GM21619 (cell line): ENCODE data around the gene CXorf49.
"Not testable (repeated sequence)": the region's sequence is repeated elsewhere in the genome, so short reads cannot be mapped to it uniquely, and the experiment has no call there.

Source experiments
- ATAC-seq: cut with Tn5 transposase; IDR thresholded peaks from one replicate; pipeline ENCODE4 v1.9.1; 2021; ENCODE audit not compliant: unreplicated experiment

CXorf49 gene

DNA sequence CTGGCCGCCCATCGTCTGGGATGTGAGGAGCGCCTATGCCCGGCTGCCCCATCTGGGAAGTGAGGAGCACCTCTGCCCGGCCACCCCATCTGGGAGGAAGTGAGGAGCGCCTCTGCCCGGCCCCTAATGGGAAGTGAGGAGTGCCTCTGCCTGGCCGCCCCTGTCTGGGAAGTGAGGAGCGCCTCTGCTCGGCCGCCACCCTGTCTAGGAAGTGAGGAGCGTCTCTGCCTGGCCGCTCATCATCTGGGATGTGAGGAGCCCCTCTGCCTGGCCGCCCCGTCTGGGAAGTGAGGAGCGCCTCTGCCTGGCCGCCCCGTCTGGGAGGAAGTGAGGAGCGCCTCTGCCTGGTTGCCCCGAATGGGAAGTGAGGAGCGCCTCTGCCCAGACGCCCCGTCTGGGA lies 42.4 kb downstream of the CXorf49 start:
- ATAC-seq = not testable (repeated sequence)

DNA sequence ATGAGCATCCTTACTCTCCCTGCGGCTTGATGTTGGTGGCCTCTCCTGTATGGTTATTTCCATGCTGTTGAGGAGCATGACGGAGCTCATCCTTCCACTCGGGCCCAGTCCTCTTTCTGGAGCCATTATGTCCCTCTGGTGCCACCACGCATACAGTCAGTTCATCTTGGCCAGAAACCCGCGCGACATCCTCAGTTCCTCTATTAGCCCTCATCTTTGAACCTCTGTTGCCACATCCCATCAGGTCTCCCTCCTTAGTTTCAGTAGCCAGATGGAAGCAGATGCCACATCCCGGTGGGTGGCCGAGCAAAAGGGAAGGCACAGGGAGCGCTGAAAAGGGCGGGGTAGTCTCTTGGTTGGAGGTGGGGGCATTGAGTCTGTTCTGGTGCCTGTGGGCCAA lies 46.1 kb downstream of the CXorf49 start:
- ATAC-seq = no peak

DNA sequence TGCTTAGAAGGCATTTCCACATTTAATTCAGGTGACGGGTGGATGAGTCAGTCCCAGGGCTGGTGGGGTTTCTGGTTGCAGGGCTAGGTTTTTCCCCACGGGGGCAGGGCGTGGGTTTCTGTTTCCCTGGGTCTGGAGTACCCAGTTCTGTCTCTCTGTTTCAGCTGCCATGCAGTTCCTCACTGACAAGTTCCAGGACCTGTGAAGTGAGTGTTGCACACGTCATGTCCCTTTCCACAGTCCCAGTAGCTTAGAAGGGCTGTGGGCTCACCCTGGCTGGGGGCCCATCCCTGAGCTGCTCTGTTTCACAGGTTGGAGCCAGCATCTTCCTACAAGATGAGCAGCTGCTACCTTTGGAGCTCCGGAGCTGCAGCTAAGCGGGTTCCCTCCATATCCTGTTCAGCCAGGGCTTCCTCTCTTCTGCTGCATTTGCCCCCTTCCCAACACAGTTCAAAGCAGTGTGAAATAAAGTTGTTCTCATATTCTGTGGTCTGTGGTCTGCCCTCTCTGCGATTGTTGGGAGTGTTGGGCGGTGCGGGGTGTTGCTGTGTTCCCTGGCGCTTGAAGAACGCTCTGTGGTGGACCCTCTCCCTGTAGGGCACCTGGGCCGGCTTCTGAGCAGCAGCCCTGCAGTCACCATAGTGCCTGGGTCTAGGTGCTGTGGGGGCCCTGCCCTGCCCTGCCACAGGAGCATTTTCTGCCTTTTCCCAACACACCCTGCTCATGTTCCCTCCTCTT lies 46.9 kb downstream of the CXorf49 start:
- no peak for ATAC-seq

DNA sequence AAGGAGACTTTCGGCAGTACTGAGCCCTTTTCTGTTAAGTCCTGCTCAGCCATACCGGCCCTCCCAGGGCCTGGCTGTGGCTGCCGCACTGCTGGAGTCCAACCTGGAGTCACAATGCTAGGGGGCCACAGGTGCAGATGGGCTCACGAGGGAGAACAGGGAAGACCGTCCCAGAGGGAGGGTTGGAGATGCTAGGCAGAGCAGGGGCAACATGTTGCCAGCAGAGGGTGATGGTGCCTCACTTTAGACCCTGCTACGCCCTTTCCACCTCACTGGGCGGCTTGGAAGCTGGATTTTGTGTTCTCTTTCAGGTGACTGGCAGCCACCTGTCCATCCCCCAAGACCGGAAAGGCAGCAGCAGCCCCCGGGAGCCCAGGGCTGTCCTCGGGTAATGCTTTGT lies 48.1 kb downstream of the CXorf49 start:
- not testable (repeated sequence) for ATAC-seq

DNA sequence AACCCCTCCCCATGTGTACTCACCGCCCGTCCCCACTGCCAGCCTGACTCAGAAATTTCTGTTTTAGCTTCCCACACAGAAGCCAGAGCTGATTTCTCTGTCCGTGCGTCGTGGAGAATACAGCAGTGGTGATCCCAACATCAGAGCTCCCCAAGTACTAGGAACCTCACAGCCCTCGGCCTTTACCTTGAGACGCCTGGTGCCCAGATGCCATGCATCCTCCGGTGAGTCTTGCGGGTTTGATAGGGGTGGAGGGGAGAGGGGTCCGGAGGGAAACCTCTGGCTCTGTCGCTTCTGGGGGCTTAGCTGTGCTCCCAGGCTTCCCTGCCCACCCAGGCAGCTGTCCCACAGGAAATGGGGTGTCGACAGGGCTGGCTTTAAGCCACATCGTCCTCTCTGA lies 48.6 kb downstream of the CXorf49 start:
- ATAC-seq = no peak

DNA sequence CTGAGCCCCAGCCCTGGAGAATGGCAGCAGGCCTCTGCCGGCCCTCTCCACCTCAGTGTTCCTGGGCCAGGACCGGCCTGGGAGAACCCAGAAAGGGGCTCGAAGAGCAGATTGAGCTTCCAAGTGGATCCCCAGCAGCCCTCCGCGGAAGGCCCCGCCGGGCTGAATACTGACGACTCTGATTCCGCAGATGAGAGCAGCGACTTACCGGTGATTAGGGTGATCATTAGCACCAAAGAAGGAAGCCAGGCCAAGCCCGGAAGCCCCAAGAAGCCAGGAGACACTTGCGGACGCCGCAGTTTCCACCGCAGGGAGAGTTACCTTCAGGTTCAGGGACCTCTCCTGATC lies 49.9 kb downstream of the CXorf49 start:
- ATAC-seq = no peak

DNA sequence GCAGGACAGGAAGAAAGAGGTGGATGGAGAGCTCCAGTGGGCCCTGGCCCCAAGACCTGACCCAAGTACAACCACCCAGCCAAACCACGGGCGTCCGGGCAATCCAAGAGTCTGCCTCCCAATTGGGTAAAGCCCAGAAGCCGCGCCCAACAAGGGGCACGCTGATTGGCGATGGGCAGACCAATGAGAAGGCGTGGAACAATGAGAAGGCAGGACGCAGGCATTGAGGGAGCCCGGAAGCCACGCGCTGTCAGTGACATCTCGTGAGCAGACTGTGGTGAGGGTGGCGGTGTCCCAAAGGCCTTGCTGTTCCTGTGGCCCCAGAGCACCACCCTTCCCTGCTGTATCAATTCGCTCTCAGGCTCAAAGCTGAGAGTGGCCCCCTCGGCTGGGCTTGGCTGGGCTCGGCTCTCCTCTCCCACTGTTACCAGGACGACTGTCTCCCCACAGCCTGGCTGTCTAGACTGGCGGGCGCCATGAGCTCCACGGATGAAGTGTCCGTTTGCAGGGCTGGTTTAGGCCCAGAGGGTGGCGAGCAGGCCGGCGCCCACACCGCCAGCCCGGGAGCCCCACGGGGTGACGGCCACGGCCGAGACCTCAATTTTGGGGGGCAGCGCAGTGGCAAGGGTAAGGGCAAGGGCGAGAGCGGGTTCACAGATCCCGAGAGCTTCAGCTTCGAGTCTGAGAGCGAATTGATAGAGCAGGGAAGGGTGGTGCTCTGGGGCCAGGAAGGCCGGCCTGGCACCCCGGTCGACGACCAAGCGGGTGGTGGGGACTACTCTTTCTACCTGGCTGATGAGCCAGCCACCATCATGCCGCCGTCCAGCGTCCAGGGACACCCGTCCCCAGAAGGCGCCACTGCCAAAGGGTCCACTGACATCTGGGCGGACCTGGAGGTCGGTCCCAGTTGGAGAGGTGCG lies 50.5 kb downstream of the CXorf49 start, which contains the start of gene LOC101059915:
Gene LOC101059915, plus strand, starts transcription at position 219 of the 920 bp plus-strand sequence.
- ATAC-seq = no peak

DNA sequence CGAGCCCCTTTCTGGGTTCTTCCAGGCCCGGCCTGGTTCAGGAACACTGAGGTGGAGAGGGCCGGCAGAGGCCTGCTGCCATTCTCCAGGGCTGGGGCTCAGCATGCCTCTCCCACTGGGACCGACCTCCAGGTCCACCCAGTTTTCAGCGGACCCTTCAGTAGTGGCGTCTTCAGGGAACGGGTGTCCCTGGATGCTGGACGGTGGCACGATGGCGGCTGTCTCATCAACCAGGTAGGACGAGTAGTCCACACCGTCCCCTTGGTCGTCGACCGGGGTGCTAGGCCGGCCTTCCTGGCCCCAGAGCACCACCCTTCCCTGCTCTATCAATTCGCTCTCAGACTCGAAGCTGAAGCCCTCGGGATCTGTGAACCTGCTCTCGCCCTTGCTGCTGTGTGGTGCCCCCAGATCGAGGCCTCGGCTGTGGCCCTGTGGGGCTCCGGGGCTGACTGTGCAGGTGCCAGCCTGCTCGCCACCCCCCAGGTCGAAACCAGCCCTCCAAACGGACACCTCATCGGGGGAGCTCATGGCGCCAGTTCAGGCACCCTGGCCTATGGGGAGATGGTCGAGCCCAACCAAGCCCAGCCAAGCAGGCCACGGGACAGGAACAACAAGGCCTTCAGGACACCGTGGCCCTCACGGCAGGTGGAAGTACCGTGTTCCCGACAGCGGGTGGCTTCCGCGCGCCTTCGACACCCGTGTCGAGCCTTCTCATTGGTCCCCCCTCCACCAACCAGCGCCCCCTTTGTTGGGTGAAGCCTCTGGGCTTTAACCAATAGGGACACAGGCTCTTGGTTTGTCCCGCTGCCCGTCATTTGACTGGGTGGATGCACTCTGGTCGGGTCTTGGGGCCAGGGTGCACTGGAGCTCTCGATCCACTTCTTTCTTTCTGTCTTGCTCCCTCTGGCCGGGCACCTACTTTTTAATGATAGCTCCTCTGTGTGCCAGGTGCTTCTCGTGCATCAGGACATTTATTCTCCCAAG lies 51.6 kb downstream of the CXorf49 start:
- ATAC-seq = no peak

DNA sequence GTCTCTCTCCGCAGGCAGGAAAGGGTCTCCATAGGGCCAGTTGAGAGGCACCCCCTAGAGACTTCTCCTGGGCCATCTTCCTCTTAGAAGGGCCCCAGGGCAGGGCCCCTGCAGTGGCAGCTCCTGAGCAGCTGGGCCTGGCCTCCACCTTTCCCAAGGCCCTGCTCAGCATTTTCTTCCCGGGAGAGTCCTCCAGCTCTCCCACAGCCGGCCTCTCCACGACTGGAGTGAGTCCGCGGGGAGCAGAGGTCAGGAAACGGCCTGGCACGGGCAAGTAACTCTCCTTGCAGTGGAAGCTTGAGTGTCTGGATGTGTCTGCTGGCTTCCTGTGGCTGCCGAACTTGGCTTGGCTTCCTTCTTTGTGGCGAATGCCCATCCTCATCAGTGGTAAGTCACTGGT lies 52.3 kb downstream of the CXorf49 start:
- no peak for ATAC-seq

DNA sequence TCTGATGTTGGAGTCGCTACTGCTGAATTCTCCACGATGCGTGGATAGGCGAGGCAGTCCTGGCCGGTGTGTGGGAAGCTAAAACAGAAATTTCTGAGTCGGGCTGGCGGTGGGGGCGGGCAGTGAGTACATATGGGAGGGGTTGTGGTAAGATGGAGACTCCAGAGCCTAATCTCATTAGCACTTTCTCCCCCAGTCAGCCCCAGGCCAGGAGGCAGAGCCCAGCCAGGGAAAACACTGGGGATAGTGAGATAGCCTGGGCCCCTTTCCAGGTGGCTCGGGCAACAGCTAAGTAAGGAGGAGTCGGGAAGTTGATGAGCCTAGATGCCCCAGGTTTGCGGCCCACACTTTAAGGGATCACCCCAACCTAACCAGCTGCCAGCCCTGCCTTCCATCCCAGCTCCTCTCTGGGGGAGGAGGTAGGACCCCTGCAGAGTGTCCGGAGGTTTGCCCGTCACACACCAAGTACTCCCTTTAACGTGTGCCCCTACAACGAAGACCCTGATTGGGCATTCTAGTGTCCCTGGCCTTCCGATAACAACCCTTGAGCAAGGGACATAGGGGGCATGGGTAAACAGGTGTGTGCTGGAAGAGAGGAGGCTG lies 53.1 kb downstream of the CXorf49 start:
- no peak for ATAC-seq
